ENCODE results near the gene BACE2. TPM values are rescaled to one million over a fixed set of nuclear protein-coding genes. Genes with fewer than 3 reads are reported as not detected.

Gene BACE2
- total and polyA plus RNA-seq, 2 of the 13 experiments (the other 11 are each of a cell fraction or from before 2014, with no cell fraction given), result 0.07 to 0.11 TPM

DNA sequence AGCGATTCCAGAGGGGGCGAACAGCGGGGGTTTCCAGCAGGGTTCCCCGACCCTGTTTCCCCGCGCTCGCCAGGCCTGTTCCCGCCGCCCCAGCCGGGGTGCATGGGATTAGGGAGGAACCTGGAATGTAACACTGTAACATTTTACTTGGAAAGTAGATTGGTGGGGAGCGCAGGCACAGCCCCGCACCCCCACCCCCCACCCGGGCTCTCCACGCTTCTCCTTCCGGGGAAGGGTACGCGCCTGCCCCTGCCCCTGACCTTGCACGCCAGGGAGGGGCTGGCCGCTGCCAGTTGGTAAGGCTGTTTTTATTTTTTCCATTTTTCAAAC, 149.1 kb downstream of the BACE2 start:
- ChIA-PET CTCF (ENCODE audit: low intra/inter-chr PET ratio, low total read pairs) (no interaction called here), POLR2A (interaction anchor here (0.6 to 1.2 kb wide), 3 partner anchors 9 to 52 kb away, joined by 3 read pairs; no protein-coding TSS in a partner anchor)
- no peaks in the 10 kb centered on the region for H3K79me2 ChIP-seq (ENCODE audit: insufficient read depth, low read length)
- WGBS (ENCODE audit: low lambda C conversion rate), result 80% methylated on average over 2 of the region's 19 CpGs
- H3K4me3 ChIP-seq (replicated peaks in 1 of 3; ENCODE audit: insufficient read depth in 1 of 3, low read depth in 2 of 3, low read length in 3 of 3), result peak overlapping the region; percentile 47 to 65 (median 57); a peak in 5 of 6 replicates
- peaks cover 61% of the 10 kb centered on the region for H3K4me1 ChIP-seq (ENCODE audit: insufficient read depth, low read length)
- no peaks in the 10 kb centered on the region for H3K36me3 ChIP-seq (replicated peaks in 1 of 2; ENCODE audit: control insufficient read depth in 1 of 2, insufficient read depth in 2 of 2, low read length in 2 of 2)
- TF ChIP-seq REPIN1 (CRISPR knock-in tag; IDR thresholded peaks at IDR 0.05; ENCODE audit: borderline replicate concordance, low read depth) (no peak), ZNF547 (CRISPR knock-in tag; IDR thresholded peaks at IDR 0.05) (no peak), RBFOX2 (IDR thresholded peaks at IDR 0.05; ENCODE audit: low read depth, low read length) (0 out of 2 replicates have a peak, but pooled peaks have one; percentile 7), KDM3A (CRISPR knock-in tag; IDR thresholded peaks at IDR 0.05; ENCODE audit: low read depth) (0 out of 2 replicates have a peak, but pooled peaks have one; percentile 7)
- intact Hi-C loops (cut with micrococcal nuclease; ENCODE audit: unreplicated experiment), result no loop called here
- H3K4me2 ChIP-seq (ENCODE audit: low read depth, low read length), result peak overlapping the region; percentile 76
- H3K9me3 ChIP-seq (ENCODE audit: low read length), result no peaks in the 10 kb centered on the region
- peak overlapping the region; percentile 38; the same call in 1 of the 2 replicates for H3K9ac ChIP-seq (ENCODE audit: insufficient read depth, low read depth, low read length)
- peaks cover 3 to 22% of the 10 kb centered on the region in 2 experiments; a peak in 2 of 5 replicates for H3K27me3 ChIP-seq (ENCODE audit: control insufficient read depth in 1 of 2, insufficient read depth in 2 of 2, low read length in 2 of 2)
- no peak overlapping the region for H2AFZ ChIP-seq (ENCODE audit: low read length)
- in situ Hi-C loops (cut with HindIII; ENCODE audit: extremely low pct_ligation_motif_present, low pct_unique_long_range_greater_than_20kb), result no loop called here
- H4K20me1 ChIP-seq (ENCODE audit: insufficient read depth, low read length), result no peaks in the 10 kb centered on the region
- DNase-seq (ENCODE audit: low spot score), result no peak
- H3K27ac ChIP-seq (ENCODE audit: extremely low read length, insufficient read depth, low read length), result no peak overlapping the region
- no peak for FAIRE-seq
- no peak for ATAC-seq
- BruUV-seq (replicated peaks), result no TSS peak

DNA sequence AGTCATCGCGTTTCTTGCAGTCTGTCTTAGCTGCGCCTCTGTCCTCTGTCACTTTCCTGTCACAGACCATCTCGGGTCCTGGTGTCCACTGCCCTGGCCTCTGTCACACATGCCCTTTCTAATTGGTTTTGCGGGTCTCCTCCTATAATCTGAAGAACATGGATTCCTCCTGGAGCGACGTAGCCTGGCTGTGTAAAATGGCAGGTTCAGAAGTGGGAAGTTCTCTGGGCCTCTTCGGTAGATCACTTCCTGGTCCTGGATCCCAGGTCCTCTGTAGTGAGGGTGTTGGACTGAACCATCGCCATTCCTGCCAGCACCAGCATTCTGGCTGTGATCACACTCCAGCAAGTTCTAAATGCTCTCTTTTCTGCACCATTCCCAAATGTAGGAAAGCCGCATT, 149.5 kb downstream of the BACE2 start:
- WGBS (ENCODE audit: low lambda C conversion rate), result 91% methylated on average over 10 of the region's 10 CpGs
- H3K27ac ChIP-seq (ENCODE audit: extremely low read length, insufficient read depth, low read length), result no peak overlapping the region
- H3K9me3 ChIP-seq (ENCODE audit: low read length), result no peaks in the 10 kb centered on the region
- ChIA-PET CTCF (ENCODE audit: low intra/inter-chr PET ratio, low total read pairs) (no interaction called here), POLR2A (no interaction called here)
- H3K36me3 ChIP-seq (replicated peaks in 1 of 2; ENCODE audit: control insufficient read depth in 1 of 2, insufficient read depth in 2 of 2, low read length in 2 of 2), result no peaks in the 10 kb centered on the region
- no peak for ATAC-seq
- H4K20me1 ChIP-seq (ENCODE audit: insufficient read depth, low read length), result no peaks in the 10 kb centered on the region
- peaks cover 3 to 20% of the 10 kb centered on the region in 2 experiments; a peak in 2 of 5 replicates for H3K27me3 ChIP-seq (ENCODE audit: control insufficient read depth in 1 of 2, insufficient read depth in 2 of 2, low read length in 2 of 2)
- FAIRE-seq, result no peak
- no peak overlapping the region for H3K4me3 ChIP-seq (replicated peaks in 1 of 3; ENCODE audit: insufficient read depth in 1 of 3, low read depth in 2 of 3, low read length in 3 of 3)
- intact Hi-C loops (cut with micrococcal nuclease; ENCODE audit: unreplicated experiment), result no loop called here
- in situ Hi-C loops (cut with HindIII; ENCODE audit: extremely low pct_ligation_motif_present, low pct_unique_long_range_greater_than_20kb), result no loop called here
- H3K79me2 ChIP-seq (ENCODE audit: insufficient read depth, low read length), result no peaks in the 10 kb centered on the region
- H3K9ac ChIP-seq (ENCODE audit: insufficient read depth, low read depth, low read length), result no peak overlapping the region
- peaks cover 65% of the 10 kb centered on the region for H3K4me1 ChIP-seq (ENCODE audit: insufficient read depth, low read length)
- H3K4me2 ChIP-seq (ENCODE audit: low read depth, low read length), result peak overlapping the region; percentile 76; the same call in 1 of the 2 replicates
- TSS peak; percentile 47 for BruUV-seq (replicated peaks)
- no peak overlapping the region for H2AFZ ChIP-seq (ENCODE audit: low read length)
- DNase-seq (ENCODE audit: low spot score), result no peak
- TF ChIP-seq ZBTB8A (CRISPR knock-in tag; IDR thresholded peaks at IDR 0.05; ENCODE audit: borderline replicate concordance, low read depth), result no peak
- TF ChIP-seq, protein P1, sequence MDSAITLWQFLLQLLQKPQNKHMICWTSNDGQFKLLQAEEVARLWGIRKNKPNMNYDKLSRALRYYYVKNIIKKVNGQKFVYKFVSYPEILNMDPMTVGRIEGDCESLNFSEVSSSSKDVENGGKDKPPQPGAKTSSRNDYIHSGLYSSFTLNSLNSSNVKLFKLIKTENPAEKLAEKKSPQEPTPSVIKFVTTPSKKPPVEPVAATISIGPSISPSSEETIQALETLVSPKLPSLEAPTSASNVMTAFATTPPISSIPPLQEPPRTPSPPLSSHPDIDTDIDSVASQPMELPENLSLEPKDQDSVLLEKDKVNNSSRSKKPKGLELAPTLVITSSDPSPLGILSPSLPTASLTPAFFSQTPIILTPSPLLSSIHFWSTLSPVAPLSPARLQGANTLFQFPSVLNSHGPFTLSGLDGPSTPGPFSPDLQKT (CRISPR knock-in tag; IDR thresholded peaks at IDR 0.05; ENCODE audit: borderline replicate concordance), result no peak
- TF ChIP-seq THYN1 (CRISPR knock-in tag; IDR thresholded peaks at IDR 0.05; ENCODE audit: borderline replicate concordance, low read depth), result no peak
- no peak for TF ChIP-seq ZNF256 (CRISPR knock-in tag; conservative IDR thresholded peaks at IDR 0.05)
- TF ChIP-seq ARNT2 (CRISPR knock-in tag; IDR thresholded peaks at IDR 0.05; ENCODE audit: low read depth), result no peak
